Fibroblast of the aortic adventitia (primary cell): ENCODE results near the gene PRDM16. TPM values are rescaled to one million over a fixed set of nuclear protein-coding genes. Genes with fewer than 3 reads are reported as not detected.

Experiments used
- DNase-seq: peaks from one replicate; pipeline ENCODE4 v3.0.0-alpha.2; 2010; ENCODE audit warnings: low read depth
- H3K4me3 ChIP-seq: 2 replicates; pipeline ENCODE4 v1.5.1; 2011; ENCODE audit warnings: low read depth, mild to moderate bottlenecking, control low read depth, low read length, moderate library complexity
- total RNA-seq: library from RNA; depleted of rRNA; stranded (reverse); fragments of >200 nt; gene quantifications from 2 replicates; pipeline ENCODE4 v1.2.3, GENCODE V29; 2012; ENCODE audit warnings: low replicate concordance
- TF ChIP-seq, protein P1 (sequence below): IDR thresholded peaks from 2 replicates; pipeline ENCODE4 v1.5.1; 2011; ENCODE audit warnings: mild to moderate bottlenecking, low read length, control low read depth, inconsistent platforms; ENCODE audit not compliant: insufficient read depth

PRDM16 gene
- total RNA-seq, 1 donor = 11.3 TPM

DNA sequence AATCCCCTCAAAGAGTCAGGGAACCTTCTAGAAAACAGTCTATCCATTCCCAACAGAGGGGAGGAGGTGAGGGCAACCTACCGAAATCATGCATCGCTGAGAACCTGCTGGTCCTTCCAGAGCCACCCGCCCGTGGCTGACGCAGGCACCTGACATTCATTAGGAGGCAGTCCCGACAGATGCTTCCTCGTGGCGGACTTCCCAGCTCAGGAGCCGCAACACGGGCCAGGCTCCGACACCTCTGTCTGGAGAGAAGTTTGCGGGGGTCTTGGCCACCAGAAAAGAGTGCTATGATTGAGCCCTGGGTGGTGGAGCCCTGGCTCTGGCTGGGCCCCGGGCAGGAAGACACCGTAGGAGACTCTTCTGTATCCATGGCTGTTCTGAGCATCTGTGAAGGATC is 299.1 kb downstream of the PRDM16 start:
- H3K4me3 ChIP-seq = no peak overlapping the region
- TF ChIP-seq, protein P1, sequence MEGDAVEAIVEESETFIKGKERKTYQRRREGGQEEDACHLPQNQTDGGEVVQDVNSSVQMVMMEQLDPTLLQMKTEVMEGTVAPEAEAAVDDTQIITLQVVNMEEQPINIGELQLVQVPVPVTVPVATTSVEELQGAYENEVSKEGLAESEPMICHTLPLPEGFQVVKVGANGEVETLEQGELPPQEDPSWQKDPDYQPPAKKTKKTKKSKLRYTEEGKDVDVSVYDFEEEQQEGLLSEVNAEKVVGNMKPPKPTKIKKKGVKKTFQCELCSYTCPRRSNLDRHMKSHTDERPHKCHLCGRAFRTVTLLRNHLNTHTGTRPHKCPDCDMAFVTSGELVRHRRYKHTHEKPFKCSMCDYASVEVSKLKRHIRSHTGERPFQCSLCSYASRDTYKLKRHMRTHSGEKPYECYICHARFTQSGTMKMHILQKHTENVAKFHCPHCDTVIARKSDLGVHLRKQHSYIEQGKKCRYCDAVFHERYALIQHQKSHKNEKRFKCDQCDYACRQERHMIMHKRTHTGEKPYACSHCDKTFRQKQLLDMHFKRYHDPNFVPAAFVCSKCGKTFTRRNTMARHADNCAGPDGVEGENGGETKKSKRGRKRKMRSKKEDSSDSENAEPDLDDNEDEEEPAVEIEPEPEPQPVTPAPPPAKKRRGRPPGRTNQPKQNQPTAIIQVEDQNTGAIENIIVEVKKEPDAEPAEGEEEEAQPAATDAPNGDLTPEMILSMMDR = no peak
- DNase-seq = no peak

DNA sequence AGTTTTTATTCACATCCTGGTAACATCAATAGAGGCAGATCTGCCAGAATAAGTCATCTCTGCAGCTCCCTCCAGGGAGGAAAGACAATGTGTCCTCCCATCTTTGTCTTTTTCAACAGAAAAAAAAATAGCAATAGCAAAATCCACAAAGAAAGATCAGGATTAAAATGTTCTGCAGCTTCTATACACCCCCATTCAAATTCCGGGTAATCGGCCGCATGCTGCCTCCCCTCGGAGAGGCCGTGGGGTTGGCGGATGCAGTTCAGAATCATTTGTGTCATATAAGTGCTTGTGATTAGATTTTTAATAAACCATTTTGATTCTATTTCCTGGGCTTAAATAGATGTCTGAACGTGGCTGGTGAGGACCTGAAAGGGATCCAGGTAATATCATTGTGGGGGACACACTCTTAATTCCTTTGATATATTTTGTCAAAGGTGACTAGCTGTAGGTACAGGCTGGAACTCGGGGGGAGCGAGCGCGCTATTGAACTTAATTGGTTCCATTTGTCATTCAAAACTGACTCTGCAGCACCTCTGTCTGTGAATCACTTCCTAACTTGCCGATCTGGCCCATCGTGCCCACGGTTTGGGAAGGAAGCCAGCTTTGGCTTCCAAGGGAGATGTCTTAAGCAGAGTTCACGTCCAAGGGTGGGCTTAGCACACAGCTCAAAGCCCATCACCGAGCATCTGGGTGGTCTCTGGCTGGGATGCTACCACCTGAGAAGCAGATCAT is 299.9 kb downstream of the PRDM16 start:
- DNase-seq = peak; percentile 34
- H3K4me3 ChIP-seq = peak overlapping the region; percentile 15
- TF ChIP-seq, protein P1 = peak; percentile 2

DNA sequence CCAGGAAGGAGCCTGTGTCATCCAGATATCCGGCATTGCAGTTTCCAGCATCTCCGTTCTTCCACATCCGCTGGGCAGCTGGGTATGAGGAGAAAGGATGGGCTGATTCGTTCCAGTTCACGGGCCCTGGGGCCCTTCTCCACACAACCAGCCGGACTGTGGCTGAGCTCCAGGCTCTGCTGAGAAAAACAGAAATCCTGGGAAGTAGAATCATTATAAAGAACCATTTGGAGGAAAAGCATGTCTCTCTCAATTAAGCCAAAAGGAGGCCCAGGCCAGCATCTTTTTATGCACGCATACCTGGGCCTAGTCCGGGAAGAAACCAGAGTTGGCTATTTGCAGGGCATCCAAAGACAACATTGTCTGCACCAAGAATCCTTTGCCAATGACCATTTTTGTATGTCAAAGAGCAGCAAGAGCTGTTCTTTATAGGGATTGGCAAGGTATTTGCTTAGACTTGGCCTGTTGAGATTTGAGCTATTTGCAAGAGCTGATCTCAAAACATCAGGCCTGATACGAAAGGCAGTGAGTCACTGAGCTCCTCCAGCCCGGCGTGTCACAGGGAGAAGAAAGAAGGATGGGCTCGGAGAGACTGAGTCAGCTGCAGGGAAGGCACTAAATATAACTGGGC is 300.6 kb downstream of the PRDM16 start:
- TF ChIP-seq, protein P1 = no peak
- peak; percentile 100 for DNase-seq
- peak overlapping the region; percentile 15 for H3K4me3 ChIP-seq

DNA sequence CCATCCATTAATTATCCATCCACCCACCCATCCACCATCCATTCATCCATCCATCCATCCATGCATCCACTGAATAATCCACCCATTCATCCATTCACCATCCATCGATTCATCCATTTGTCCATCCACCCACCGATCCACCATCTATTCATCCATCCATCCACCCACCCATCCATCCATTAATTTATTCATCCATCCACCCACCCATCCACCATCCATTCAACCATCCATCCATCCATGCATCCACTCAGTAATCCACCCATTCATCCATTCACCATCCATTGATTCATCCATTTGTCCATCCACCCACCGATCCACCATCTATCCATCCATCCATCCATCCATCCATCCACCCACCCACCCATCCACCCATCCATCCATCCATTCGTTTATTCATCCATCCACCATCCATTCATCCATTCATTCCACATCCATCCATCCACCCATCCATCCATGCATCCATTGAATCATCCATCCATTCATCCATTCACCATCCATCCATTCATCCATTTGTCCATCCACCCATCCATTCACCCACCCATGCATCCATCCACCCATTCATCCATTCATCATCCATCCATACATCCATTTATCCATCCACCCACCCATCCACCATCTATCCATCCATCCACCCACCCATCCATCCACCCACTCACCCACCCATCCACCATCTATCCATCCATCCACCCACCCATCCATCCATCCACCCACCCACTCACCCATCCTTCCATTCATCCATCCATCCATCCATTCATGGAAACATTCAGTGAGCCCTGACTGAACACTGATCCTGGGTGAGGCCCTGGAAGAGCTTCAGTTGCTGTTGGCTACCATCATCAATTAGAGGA is 302.1 kb downstream of the PRDM16 start:
- no peak overlapping the region for H3K4me3 ChIP-seq
- TF ChIP-seq, protein P1 = no peak

DNA sequence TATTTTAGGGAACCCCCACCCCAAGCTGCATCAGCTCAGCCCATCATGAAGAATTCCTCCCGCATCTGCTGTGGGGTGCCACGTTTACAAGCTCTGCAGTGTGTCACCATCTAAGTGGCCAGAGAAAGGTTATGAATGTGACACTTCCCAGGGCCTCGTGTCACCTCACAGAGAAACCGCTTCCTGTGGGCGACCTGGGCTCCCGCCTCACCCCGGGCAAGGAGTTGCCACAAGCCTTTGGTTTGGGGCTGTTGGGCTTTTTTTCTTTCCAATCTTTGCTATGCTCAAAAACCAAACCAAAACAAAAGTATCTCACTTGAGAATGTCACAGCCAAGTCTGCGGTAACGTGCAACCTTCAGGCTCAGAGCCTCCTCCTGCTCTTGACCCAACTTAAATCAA is 303.3 kb downstream of the PRDM16 start:
- no peak for DNase-seq
- TF ChIP-seq, protein P1 = no peak
- H3K4me3 ChIP-seq = no peak overlapping the region

More for the DNA sequence above, 302.1 kb downstream of the PRDM16 start:
- no peak for DNase-seq

DNA sequence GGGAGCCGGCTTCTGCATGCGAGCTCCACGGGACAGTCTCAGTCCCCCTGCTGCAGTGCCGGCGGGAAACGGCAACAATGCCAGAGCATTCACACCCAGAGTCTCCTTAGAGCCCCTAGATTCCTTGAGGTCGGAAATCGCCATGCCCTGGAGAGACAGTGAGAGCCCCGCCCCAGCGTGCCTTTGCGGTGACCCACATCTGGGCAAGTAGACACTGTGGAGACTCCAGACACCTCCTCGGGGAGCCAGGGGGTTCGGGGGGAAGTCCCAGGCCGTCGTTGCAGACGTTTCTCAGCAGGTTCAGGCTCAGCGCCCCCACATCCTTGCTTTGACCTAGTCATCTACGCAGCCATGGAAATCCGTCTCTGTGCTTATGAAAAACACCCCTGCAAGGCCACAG is 304.2 kb downstream of the PRDM16 start:
- TF ChIP-seq, protein P1 = no peak
- no peak overlapping the region for H3K4me3 ChIP-seq
- no peak for DNase-seq
